SJSA1 (cell line): ENCODE data around the gene PTGFRN. TPM values are rescaled to one million over a fixed set of nuclear protein-coding genes. Genes with fewer than 3 reads are reported as not detected.
"Not testable (repeated sequence)": the region's sequence is repeated elsewhere in the genome, so short reads cannot be mapped to it uniquely, and the experiment has no call there.

ENCODE experiments used
- DNase-seq, 2 experiments: peaks; one replicate each; pipeline ENCODE4 v3.0.0-alpha.2; 2015 to 2020; ENCODE audit warnings: low spot score in 2 of 2, low read depth in 1 of 2
- H3K27ac ChIP-seq: fragments of 250-450 bp; sonication (Bioruptor Pico); 2 replicates; pipeline ENCODE4 v1.5.1; 2020; ENCODE audit warnings: mild to moderate bottlenecking, moderate library complexity
- H3K27me3 ChIP-seq: fragments of 250-450 bp; sonication (Bioruptor Pico); replicated peaks from 2 replicates; pipeline ENCODE4 v1.5.1; 2020; ENCODE audit warnings: mild to moderate bottlenecking, moderate library complexity
- H3K36me3 ChIP-seq: fragments of 250-450 bp; sonication (Bioruptor Pico); 2 replicates; pipeline ENCODE4 v1.5.1; 2020; ENCODE audit warnings: mild to moderate bottlenecking
- H3K4me1 ChIP-seq: fragments of 250-450 bp; sonication (Bioruptor Pico); replicated peaks from 2 replicates; pipeline ENCODE4 v1.6.1; 2021; ENCODE audit warnings: mild to moderate bottlenecking
- H3K4me3 ChIP-seq: fragments of 250-450 bp; sonication (Bioruptor Pico); 2 replicates; pipeline ENCODE4 v1.5.1; 2020; ENCODE audit warnings: mild to moderate bottlenecking
- H3K9me3 ChIP-seq: fragments of 250-450 bp; sonication (Bioruptor Pico); replicated peaks from 2 replicates; pipeline ENCODE4 v1.5.1; 2020; ENCODE audit warnings: mild to moderate bottlenecking
- total RNA-seq: library from RNA; depleted of rRNA; stranded (reverse); fragments of >200 nt; shearing (Covaris generic); gene quantifications from 2 replicates; pipeline ENCODE4 v1.2.3, GENCODE V29; 2014

The PTGFRN gene
- total RNA-seq, 1 experiment from 2014 or later: 25.2 TPM

GRCh38 chr1:116931016-116931918 lies 21.6 kb downstream of the PTGFRN start:
- DNase-seq: no peak
- H3K9me3 ChIP-seq: no peaks in the 10 kb centered on the region
- H3K4me3 ChIP-seq: no peak overlapping the region
- no peaks in the 10 kb centered on the region for H3K4me1 ChIP-seq
- no peak overlapping the region for H3K27ac ChIP-seq
- H3K36me3 ChIP-seq: no peaks in the 10 kb centered on the region
- no peaks in the 10 kb centered on the region for H3K27me3 ChIP-seq

- DNase-seq: no peak
- H3K27me3 ChIP-seq: no peaks in the 10 kb centered on the region
- no peaks in the 10 kb centered on the region for H3K9me3 ChIP-seq
- H3K4me1 ChIP-seq: no peaks in the 10 kb centered on the region
- H3K36me3 ChIP-seq: no peaks in the 10 kb centered on the region
- no peak overlapping the region for H3K4me3 ChIP-seq
- H3K27ac ChIP-seq: no peak overlapping the region
These were observed 24.1 kb downstream of the PTGFRN start for GRCh38 chr1:116933606-116934515.

GRCh38 chr1:116934586-116935207 lies 25.0 kb downstream of the PTGFRN start:
- no peak overlapping the region for H3K27ac ChIP-seq
- no peak for DNase-seq
- no peaks in the 10 kb centered on the region for H3K27me3 ChIP-seq

GRCh38 chr1:116938216-116938615 lies 28.5 kb downstream of the PTGFRN start:
- no peaks in the 10 kb centered on the region for H3K36me3 ChIP-seq
- no peaks in the 10 kb centered on the region for H3K9me3 ChIP-seq
- no peak overlapping the region for H3K4me3 ChIP-seq
- no peaks in the 10 kb centered on the region for H3K27me3 ChIP-seq
- no peak for DNase-seq
- no peaks in the 10 kb centered on the region for H3K4me1 ChIP-seq
- H3K27ac ChIP-seq: no peak overlapping the region

More at GRCh38 chr1:116934586-116935207, 25.0 kb downstream of the PTGFRN start:
- Histone ChIP-seq H3K4me3 (no peak overlapping the region), H3K36me3 (no peaks in the 10 kb centered on the region), H3K9me3 (no peaks in the 10 kb centered on the region), H3K4me1 (no peaks in the 10 kb centered on the region)

- H3K36me3 ChIP-seq, H3K4me3 ChIP-seq, H3K4me1 ChIP-seq: not testable (repeated sequence)
These were observed 30.2 kb downstream of the PTGFRN start for GRCh38 chr1:116939780-116940543.

GRCh38 chr1:116940814-116941599 lies 31.3 kb downstream of the PTGFRN start:
- no peaks in the 10 kb centered on the region for H3K27me3 ChIP-seq
- DNase-seq: no peak
- no peak overlapping the region for H3K27ac ChIP-seq
- no peak overlapping the region for H3K4me3 ChIP-seq
- no peaks in the 10 kb centered on the region for H3K9me3 ChIP-seq
- H3K36me3 ChIP-seq: no peaks in the 10 kb centered on the region
- no peaks in the 10 kb centered on the region for H3K4me1 ChIP-seq

More at GRCh38 chr1:116939780-116940543, 30.2 kb downstream of the PTGFRN start:
- not testable (repeated sequence) for H3K9me3 ChIP-seq, H3K27me3 ChIP-seq, DNase-seq, H3K27ac ChIP-seq

GRCh38 chr1:116941670-116942069 lies 32.0 kb downstream of the PTGFRN start:
- H3K9me3 ChIP-seq: no peaks in the 10 kb centered on the region
- H3K4me1 ChIP-seq: no peaks in the 10 kb centered on the region
- no peaks in the 10 kb centered on the region for H3K36me3 ChIP-seq
- H3K27me3 ChIP-seq: no peaks in the 10 kb centered on the region
- no peak overlapping the region for H3K4me3 ChIP-seq
- no peak for DNase-seq
- H3K27ac ChIP-seq: no peak overlapping the region

- Histone ChIP-seq H3K27ac (no peak overlapping the region), H3K27me3 (no peaks in the 10 kb centered on the region), H3K4me3 (no peak overlapping the region), H3K9me3 (no peaks in the 10 kb centered on the region), H3K36me3 (no peaks in the 10 kb centered on the region), H3K4me1 (no peaks in the 10 kb centered on the region)
- DNase-seq: no peak
These were observed 32.6 kb downstream of the PTGFRN start for GRCh38 chr1:116942344-116942743.

GRCh38 chr1:116943438-116943837 lies 33.7 kb downstream of the PTGFRN start:
- Histone ChIP-seq H3K27ac (no peak overlapping the region), H3K9me3 (no peaks in the 10 kb centered on the region), H3K36me3 (no peaks in the 10 kb centered on the region), H3K4me1 (no peaks in the 10 kb centered on the region), H3K27me3 (no peaks in the 10 kb centered on the region), H3K4me3 (no peak overlapping the region)
- no peak for DNase-seq

- no peaks in the 10 kb centered on the region for H3K4me1 ChIP-seq
- no peak for DNase-seq
- no peaks in the 10 kb centered on the region for H3K27me3 ChIP-seq
- H3K36me3 ChIP-seq: no peaks in the 10 kb centered on the region
- no peak overlapping the region for H3K27ac ChIP-seq
- no peak overlapping the region for H3K4me3 ChIP-seq
- no peaks in the 10 kb centered on the region for H3K9me3 ChIP-seq
These were observed 34.9 kb downstream of the PTGFRN start for GRCh38 chr1:116944613-116945012.

GRCh38 chr1:116945421-116945820 lies 35.7 kb downstream of the PTGFRN start:
- DNase-seq: no peak
- no peaks in the 10 kb centered on the region for H3K27me3 ChIP-seq
- no peaks in the 10 kb centered on the region for H3K9me3 ChIP-seq
- no peak overlapping the region for H3K27ac ChIP-seq
- no peaks in the 10 kb centered on the region for H3K36me3 ChIP-seq
- no peak overlapping the region for H3K4me3 ChIP-seq
- H3K4me1 ChIP-seq: no peaks in the 10 kb centered on the region

GRCh38 chr1:116945996-116946395 lies 36.3 kb downstream of the PTGFRN start:
- Histone ChIP-seq H3K36me3 (no peaks in the 10 kb centered on the region), H3K4me3 (no peak overlapping the region), H3K4me1 (no peaks in the 10 kb centered on the region), H3K27ac (no peak overlapping the region), H3K27me3 (no peaks in the 10 kb centered on the region), H3K9me3 (no peaks in the 10 kb centered on the region)
- no peak for DNase-seq
